ENCODE data around the gene ZSCAN5A.

The ZSCAN5A gene

GRCh38 chr19:56304243-56304642, 10.4 kb downstream of the ZSCAN5A start:
- no peak for DNase-seq (ENCODE audit: extremely low read depth, low read depth)
- no peak for TF ChIP-seq CTCF (IDR thresholded peaks at IDR 0.05; ENCODE audit: low read depth, low read length)

GRCh38 chr19:56301886-56302620, 12.6 kb downstream of the ZSCAN5A start:
- DNase-seq (ENCODE audit: extremely low read depth, low read depth) = no peak
- TF ChIP-seq CTCF (IDR thresholded peaks at IDR 0.05; ENCODE audit: low read depth, low read length) = no peak

GRCh38 chr19:56301155-56301554, 13.5 kb downstream of the ZSCAN5A start:
- no peak for TF ChIP-seq CTCF (IDR thresholded peaks at IDR 0.05; ENCODE audit: low read depth, low read length)
- no peak for DNase-seq (ENCODE audit: extremely low read depth, low read depth)

- DNase-seq (ENCODE audit: extremely low read depth, low read depth) = no peak
- no peak for TF ChIP-seq CTCF (IDR thresholded peaks at IDR 0.05; ENCODE audit: low read depth, low read length)
Observed at GRCh38 chr19:56299688-56300087, 15.0 kb downstream of the ZSCAN5A start.

- TF ChIP-seq CTCF (IDR thresholded peaks at IDR 0.05; ENCODE audit: low read depth, low read length) = no peak
- no peak for DNase-seq (ENCODE audit: extremely low read depth, low read depth)
Observed at GRCh38 chr19:56297010-56297409, 17.6 kb downstream of the ZSCAN5A start.

- DNase-seq (ENCODE audit: extremely low read depth, low read depth) = no peak
- TF ChIP-seq CTCF (IDR thresholded peaks at IDR 0.05; ENCODE audit: low read depth, low read length) = no peak
Observed at GRCh38 chr19:56295531-56296455, 18.8 kb downstream of the ZSCAN5A start.

GRCh38 chr19:56294549-56294948, 20.1 kb downstream of the ZSCAN5A start:
- no peak for DNase-seq (ENCODE audit: extremely low read depth, low read depth)
- no peak for TF ChIP-seq CTCF (IDR thresholded peaks at IDR 0.05; ENCODE audit: low read depth, low read length)
